ENCODE results near the gene SHISAL2B.

GRCh38 chr5:64693636-64694035 is 3.3 kb downstream of the SHISAL2B start:
- TF ChIP-seq CTCF (conservative IDR thresholded peaks at IDR 0.05 in 1 of 2, IDR thresholded peaks at IDR 0.05 in 1 of 2; ENCODE audit: extremely low read depth in 1 of 2, insufficient read depth in 1 of 2, low read depth in 1 of 2, low read length in 2 of 2) (no peak), EZH2 (IDR thresholded peaks at IDR 0.05; ENCODE audit: borderline replicate concordance, low read length) (no peak)
